PFSK-1 (cell line): ENCODE results near the gene NFATC3.

Experiments used
- POLR2AphosphoS5 ChIP-seq: IDR thresholded peaks from 2 replicates; pipeline ENCODE4 v1.6.1; 2012; ENCODE audit warnings: low read depth, mild to moderate bottlenecking, control low read depth, low read length, moderate library complexity
- SIN3A ChIP-seq: IDR thresholded peaks from 2 replicates; pipeline ENCODE4 v1.6.1; 2012; ENCODE audit warnings: mild to moderate bottlenecking, low read length, moderate library complexity, borderline replicate concordance; ENCODE audit not compliant: insufficient read depth

DNA sequence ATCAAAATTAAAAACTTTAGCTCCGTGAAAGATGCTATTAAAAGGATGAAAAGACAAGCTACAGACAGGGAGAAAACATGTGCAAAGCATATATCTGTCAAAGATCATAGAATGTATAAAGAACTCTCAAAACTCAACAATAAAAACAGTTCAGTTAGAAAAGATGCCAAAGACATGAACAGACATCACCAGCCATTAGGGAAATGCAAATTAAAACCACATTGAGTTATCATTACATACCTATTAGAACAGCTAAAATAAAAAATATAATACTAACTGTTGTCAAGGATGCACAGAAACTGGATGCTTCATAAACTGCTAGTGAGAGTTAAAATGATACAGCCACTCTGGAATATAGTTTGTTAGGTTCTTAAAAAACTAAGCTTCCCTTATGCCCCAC lies 58.8 kb downstream of the NFATC3 start:
- TF ChIP-seq SIN3A, result no peak
- TF ChIP-seq POLR2AphosphoS5, result no peak
